ENCODE measurements around the gene VPS9D1.

DNA sequence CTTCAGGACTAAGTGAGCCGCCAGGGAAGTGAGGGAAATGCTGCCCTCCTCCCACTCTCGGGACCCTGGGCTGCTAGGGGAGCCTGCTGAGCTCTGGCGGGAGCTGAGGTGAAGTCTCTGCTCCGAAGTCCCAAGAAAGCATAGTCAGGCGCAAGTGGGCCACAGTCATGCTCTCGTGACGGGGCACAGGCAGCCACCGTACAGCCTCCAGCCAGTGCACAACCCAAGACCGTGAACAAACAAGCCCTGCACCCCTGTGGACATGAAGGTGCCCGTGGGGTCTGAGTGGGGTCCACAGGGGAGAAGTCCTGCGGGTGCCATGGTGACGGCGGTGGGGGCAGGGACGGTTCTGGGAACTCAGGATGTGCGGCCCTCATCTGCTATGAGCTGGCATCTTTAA lies 25.3 kb upstream of the VPS9D1 start:
- TF ChIP-seq, protein P1, sequence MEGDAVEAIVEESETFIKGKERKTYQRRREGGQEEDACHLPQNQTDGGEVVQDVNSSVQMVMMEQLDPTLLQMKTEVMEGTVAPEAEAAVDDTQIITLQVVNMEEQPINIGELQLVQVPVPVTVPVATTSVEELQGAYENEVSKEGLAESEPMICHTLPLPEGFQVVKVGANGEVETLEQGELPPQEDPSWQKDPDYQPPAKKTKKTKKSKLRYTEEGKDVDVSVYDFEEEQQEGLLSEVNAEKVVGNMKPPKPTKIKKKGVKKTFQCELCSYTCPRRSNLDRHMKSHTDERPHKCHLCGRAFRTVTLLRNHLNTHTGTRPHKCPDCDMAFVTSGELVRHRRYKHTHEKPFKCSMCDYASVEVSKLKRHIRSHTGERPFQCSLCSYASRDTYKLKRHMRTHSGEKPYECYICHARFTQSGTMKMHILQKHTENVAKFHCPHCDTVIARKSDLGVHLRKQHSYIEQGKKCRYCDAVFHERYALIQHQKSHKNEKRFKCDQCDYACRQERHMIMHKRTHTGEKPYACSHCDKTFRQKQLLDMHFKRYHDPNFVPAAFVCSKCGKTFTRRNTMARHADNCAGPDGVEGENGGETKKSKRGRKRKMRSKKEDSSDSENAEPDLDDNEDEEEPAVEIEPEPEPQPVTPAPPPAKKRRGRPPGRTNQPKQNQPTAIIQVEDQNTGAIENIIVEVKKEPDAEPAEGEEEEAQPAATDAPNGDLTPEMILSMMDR (IDR thresholded peaks at IDR 0.05) = no peak
- TF ChIP-seq EP300 (IDR thresholded peaks at IDR 0.05) = no peak
- no peak for TF ChIP-seq POLR2AphosphoS5 (IDR thresholded peaks at IDR 0.05)
- TF ChIP-seq POLR2A (IDR thresholded peaks at IDR 0.05) = no peak
